ENCODE measurements around the gene DBN1.
"Not testable (repeated sequence)": the region's sequence is repeated elsewhere in the genome, so short reads cannot be mapped to it uniquely, and the experiment has no call there.

The DBN1 gene

GRCh38 chr5:177489119-177489716 lies 15.8 kb upstream of the DBN1 start:
- Mint-ChIP-seq H3K36me3 (ENCODE audit: low read depth) (peaks cover 21% of the 10 kb centered on the region), H3K4me3 (no peak overlapping the region), H3K27me3 (no peaks in the 10 kb centered on the region), H3K9me3 (no peaks in the 10 kb centered on the region), H3K27ac (no peak overlapping the region), H3K4me1 (peaks cover 9% of the 10 kb centered on the region)
- ATAC-seq (no peak), DNase-seq (no peak)

GRCh38 chr5:177487975-177488374 lies 14.5 kb upstream of the DBN1 start:
- Mint-ChIP-seq H3K27me3 (no peaks in the 10 kb centered on the region), H3K27ac (no peak overlapping the region), H3K4me3 (no peak overlapping the region), H3K4me1 (peaks cover 1% of the 10 kb centered on the region), H3K9me3 (no peaks in the 10 kb centered on the region), H3K36me3 (ENCODE audit: low read depth) (peaks cover 18% of the 10 kb centered on the region)
- no peak for ATAC-seq
- DNase-seq = no peak

GRCh38 chr5:177487144-177487543 lies 13.7 kb upstream of the DBN1 start:
- peaks cover 14% of the 10 kb centered on the region for H3K36me3 Mint-ChIP-seq (ENCODE audit: low read depth)
- no peak overlapping the region for H3K27ac Mint-ChIP-seq
- peaks cover 1% of the 10 kb centered on the region for H3K4me1 Mint-ChIP-seq
- no peaks in the 10 kb centered on the region for H3K9me3 Mint-ChIP-seq
- DNase-seq (no peak), ATAC-seq (no peak)
- H3K4me3 Mint-ChIP-seq = no peak overlapping the region
- H3K27me3 Mint-ChIP-seq = no peaks in the 10 kb centered on the region

DNA sequence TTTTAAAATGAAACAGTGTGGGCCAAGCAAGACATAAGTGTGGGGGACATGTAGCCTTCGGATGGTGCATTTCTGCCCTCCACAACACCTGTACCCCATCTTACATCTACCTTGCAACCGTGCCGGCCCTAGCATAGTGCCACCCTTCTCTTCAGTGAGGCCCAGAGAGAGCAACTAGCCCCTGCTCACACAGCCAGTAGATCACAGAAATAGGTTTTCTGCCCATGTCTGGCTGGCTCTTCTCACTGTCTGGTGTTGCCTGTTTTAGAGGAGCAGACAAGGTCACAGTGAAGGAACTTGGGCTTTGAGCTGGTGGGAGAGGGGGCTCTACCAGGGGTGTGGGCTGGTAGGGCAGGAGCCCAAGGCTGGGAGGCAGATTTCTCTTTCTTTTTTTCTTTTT lies 12.8 kb upstream of the DBN1 start:
- no peak overlapping the region for H3K27ac Mint-ChIP-seq
- DNase-seq (no peak), ATAC-seq (no peak)
- H3K9me3 Mint-ChIP-seq = no peaks in the 10 kb centered on the region
- no peaks in the 10 kb centered on the region for H3K27me3 Mint-ChIP-seq
- H3K4me3 Mint-ChIP-seq = no peak overlapping the region
- H3K4me1 Mint-ChIP-seq = peaks cover 1% of the 10 kb centered on the region
- peaks cover 14% of the 10 kb centered on the region for H3K36me3 Mint-ChIP-seq (ENCODE audit: low read depth)

- not testable (repeated sequence) for H3K9me3 Mint-ChIP-seq, DNase-seq, H3K27ac Mint-ChIP-seq, H3K4me1 Mint-ChIP-seq, ATAC-seq, H3K4me3 Mint-ChIP-seq, H3K27me3 Mint-ChIP-seq
- H3K36me3 Mint-ChIP-seq (ENCODE audit: low read depth) = peaks cover 14% of the 10 kb centered on the region
Observed at GRCh38 chr5:177485753-177486152, 12.3 kb upstream of the DBN1 start.

GRCh38 chr5:177484902-177485549 lies 11.6 kb upstream of the DBN1 start:
- ATAC-seq (no peak), DNase-seq (no peak)
- Mint-ChIP-seq H3K27me3 (no peaks in the 10 kb centered on the region), H3K27ac (peak overlapping the region; percentile 11), H3K4me3 (no peak overlapping the region), H3K4me1 (peaks cover 4% of the 10 kb centered on the region), H3K9me3 (no peaks in the 10 kb centered on the region), H3K36me3 (ENCODE audit: low read depth) (peaks cover 13% of the 10 kb centered on the region)

DNA sequence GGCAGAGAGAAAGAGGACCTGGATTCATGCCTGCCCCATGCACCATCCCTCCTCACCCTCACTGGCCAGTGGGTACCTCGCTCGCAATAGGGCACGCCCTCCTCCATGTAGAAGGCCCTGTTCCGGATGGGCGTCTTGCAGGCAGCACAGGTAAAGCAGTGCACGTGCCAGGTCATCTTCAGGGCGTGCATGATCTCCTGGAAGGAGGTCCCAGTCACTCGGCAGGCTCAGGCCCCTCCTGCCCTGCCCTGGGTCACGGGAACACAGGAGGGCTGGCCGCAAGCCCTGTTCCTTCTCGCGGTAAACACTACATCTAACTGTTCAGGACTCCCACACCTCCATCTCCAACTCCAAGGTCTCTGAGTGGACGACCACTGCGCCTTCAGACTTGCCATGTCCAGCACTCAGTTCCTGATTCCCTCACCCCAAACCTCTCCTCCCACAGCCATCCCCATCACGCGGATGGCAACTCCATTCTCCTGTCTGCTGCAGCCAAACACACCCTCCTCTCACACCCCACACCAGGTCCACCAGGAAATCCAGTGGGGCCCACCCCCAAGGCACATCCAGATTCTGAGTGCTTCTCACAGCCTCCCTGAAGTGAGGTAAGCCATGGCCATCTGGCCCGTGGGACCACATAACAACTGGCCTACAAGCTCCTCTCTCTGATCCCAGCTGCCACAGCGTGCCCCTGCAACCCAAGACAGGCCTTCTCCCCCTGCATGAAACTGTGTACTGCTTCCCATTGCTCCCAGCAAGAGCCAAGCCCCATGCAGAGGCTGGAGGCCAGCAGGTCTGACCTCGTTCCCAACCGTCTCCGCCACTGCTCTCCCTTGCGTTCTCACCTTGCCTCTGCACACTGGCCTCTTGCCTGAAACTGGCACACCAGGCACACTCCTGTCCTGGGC lies 10.8 kb upstream of the DBN1 start:
- H3K27ac Mint-ChIP-seq = peak overlapping the region; percentile 11
- no peaks in the 10 kb centered on the region for H3K27me3 Mint-ChIP-seq
- no peak overlapping the region for H3K4me3 Mint-ChIP-seq
- H3K4me1 Mint-ChIP-seq = peaks cover 12% of the 10 kb centered on the region
- DNase-seq = no peak
- no peak for ATAC-seq
- peaks cover 12% of the 10 kb centered on the region for H3K36me3 Mint-ChIP-seq (ENCODE audit: low read depth)
- H3K9me3 Mint-ChIP-seq = no peaks in the 10 kb centered on the region

GRCh38 chr5:177483042-177483441 lies 9.6 kb upstream of the DBN1 start:
- ATAC-seq (no peak), DNase-seq (no peak)
- no peaks in the 10 kb centered on the region for H3K9me3 Mint-ChIP-seq
- peaks cover 11% of the 10 kb centered on the region for H3K36me3 Mint-ChIP-seq (ENCODE audit: low read depth)
- H3K27me3 Mint-ChIP-seq = no peaks in the 10 kb centered on the region
- H3K4me3 Mint-ChIP-seq = no peak overlapping the region
- no peak overlapping the region for H3K27ac Mint-ChIP-seq
- peaks cover 24% of the 10 kb centered on the region for H3K4me1 Mint-ChIP-seq

GRCh38 chr5:177482359-177482795 lies 8.9 kb upstream of the DBN1 start:
- Mint-ChIP-seq H3K36me3 (ENCODE audit: low read depth) (peaks cover 10% of the 10 kb centered on the region), H3K27ac (no peak overlapping the region), H3K9me3 (no peaks in the 10 kb centered on the region), H3K4me3 (no peak overlapping the region), H3K27me3 (no peaks in the 10 kb centered on the region), H3K4me1 (peaks cover 29% of the 10 kb centered on the region)
- DNase-seq = no peak
- ATAC-seq = no peak

DNA sequence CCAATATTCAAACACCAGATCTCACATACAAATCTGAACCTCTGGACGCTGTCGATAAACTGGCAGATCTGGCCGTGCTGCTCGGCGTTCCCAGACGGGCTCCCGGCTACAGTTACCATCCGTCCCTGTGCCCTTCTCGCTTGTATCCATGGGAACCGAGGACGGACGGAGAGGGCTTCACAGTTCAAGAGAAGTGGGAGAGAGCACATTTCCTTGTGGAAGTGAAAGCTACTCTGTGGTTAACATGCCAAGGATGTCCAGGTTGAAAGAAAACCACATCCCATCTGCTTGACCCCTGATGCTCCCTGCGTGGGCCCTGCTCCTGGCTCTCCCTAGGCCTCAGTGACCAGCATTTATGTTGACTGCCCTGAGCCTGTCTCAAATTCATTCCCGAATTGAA lies 6.3 kb upstream of the DBN1 start:
- H3K4me1 Mint-ChIP-seq = peaks cover 50% of the 10 kb centered on the region
- no peaks in the 10 kb centered on the region for H3K27me3 Mint-ChIP-seq
- H3K36me3 Mint-ChIP-seq (ENCODE audit: low read depth) = peaks cover 2% of the 10 kb centered on the region
- ATAC-seq (no peak), DNase-seq (no peak)
- H3K4me3 Mint-ChIP-seq = no peak overlapping the region
- H3K27ac Mint-ChIP-seq = peak overlapping the region; percentile 98
- no peaks in the 10 kb centered on the region for H3K9me3 Mint-ChIP-seq

- ATAC-seq = peak; percentile 79
- peak; percentile 71 for DNase-seq
- Mint-ChIP-seq H3K27me3 (peaks cover 3% of the 10 kb centered on the region), H3K4me1 (peaks cover 58% of the 10 kb centered on the region), H3K9me3 (no peaks in the 10 kb centered on the region), H3K4me3 (peak overlapping the region; percentile 22), H3K27ac (peak overlapping the region; percentile 98), H3K36me3 (ENCODE audit: low read depth) (no peaks in the 10 kb centered on the region)
Observed at GRCh38 chr5:177478711-177479646, 5.5 kb upstream of the DBN1 start.

GRCh38 chr5:177477701-177478477 lies 4.5 kb upstream of the DBN1 start:
- H3K36me3 Mint-ChIP-seq (ENCODE audit: low read depth) = no peaks in the 10 kb centered on the region
- no peaks in the 10 kb centered on the region for H3K9me3 Mint-ChIP-seq
- no peak for DNase-seq
- no peak for ATAC-seq
- H3K4me3 Mint-ChIP-seq = no peak overlapping the region
- H3K27me3 Mint-ChIP-seq = peaks cover 5% of the 10 kb centered on the region
- H3K4me1 Mint-ChIP-seq = peaks cover 59% of the 10 kb centered on the region
- H3K27ac Mint-ChIP-seq = peak overlapping the region; percentile 73

- Mint-ChIP-seq H3K27me3 (peaks cover 5% of the 10 kb centered on the region), H3K27ac (peak overlapping the region; percentile 68), H3K4me3 (no peak overlapping the region), H3K4me1 (peaks cover 64% of the 10 kb centered on the region), H3K36me3 (ENCODE audit: low read depth) (peaks cover under 1% of the 10 kb centered on the region), H3K9me3 (no peaks in the 10 kb centered on the region)
- no peak for ATAC-seq
- DNase-seq = no peak
Observed at GRCh38 chr5:177476531-177477233, 3.2 kb upstream of the DBN1 start.
